ENCODE data around the gene BRAP. TPM values are rescaled to one million over a fixed set of nuclear protein-coding genes. Genes with fewer than 3 reads are reported as not detected.
"Not testable (repeated sequence)": the region's sequence is repeated elsewhere in the genome, so short reads cannot be mapped to it uniquely, and the experiment has no call there.

The BRAP gene
- total RNA-seq, 1 donor: 22.1 TPM

- Histone ChIP-seq H2AFZ (ENCODE audit: low read length) (peak within 1 kb of the TSS; percentile 74), H3K4me1 (ENCODE audit: insufficient read depth, low read length) (peaks cover 30% of the 10 kb centered on the region), H4K20me1 (ENCODE audit: insufficient read depth, low read length) (peaks cover 43% of the 10 kb centered on the region), H3K4me3 (ENCODE audit: insufficient read depth, low read length) (peak within 1 kb of the TSS; percentile 95), H3K4me2 (ENCODE audit: insufficient read depth, low read length) (peak within 1 kb of the TSS; percentile 96), H3K36me3 (ENCODE audit: insufficient read depth, low read length) (no peaks in the 10 kb centered on the region), H3K79me2 (ENCODE audit: insufficient read depth, low read length) (peaks cover 54% of the 10 kb centered on the region), H3K27me3 (ENCODE audit: insufficient read depth, low read length) (no peaks in the 10 kb centered on the region), H3K9me3 (ENCODE audit: low read depth, low read length) (no peaks in the 10 kb centered on the region), H3K27ac (ENCODE audit: low read depth, low read length) (peak within 1 kb of the TSS; percentile 93)
- DNase-seq (ENCODE audit: insufficient read length, low spot score, missing footprints): peak; percentile 98
- no peak for TF ChIP-seq CTCF (IDR thresholded peaks at IDR 0.05; ENCODE audit: extremely low read depth, low read depth, low read length)
These were observed 86.9 kb downstream of the BRAP start, which contains the start of gene ATXN2 for GRCh38 chr12:111598637-111599452. ATXN2 (minus strand) TSS chr12:111599315; CDS start chr12:111599034, 281 bp downstream.

GRCh38 chr12:111597831-111598636 is 87.7 kb downstream of the BRAP start:
- TF ChIP-seq CTCF (IDR thresholded peaks at IDR 0.05; ENCODE audit: extremely low read depth, low read depth, low read length): no peak
- peak overlapping the region; percentile 94 for H3K4me2 ChIP-seq (ENCODE audit: insufficient read depth, low read length)
- no peak overlapping the region for H2AFZ ChIP-seq (ENCODE audit: low read length)
- H3K4me3 ChIP-seq (ENCODE audit: insufficient read depth, low read length): peak overlapping the region; percentile 95
- H3K36me3 ChIP-seq (ENCODE audit: insufficient read depth, low read length): no peaks in the 10 kb centered on the region
- no peaks in the 10 kb centered on the region for H3K27me3 ChIP-seq (ENCODE audit: insufficient read depth, low read length)
- peaks cover 32% of the 10 kb centered on the region for H3K4me1 ChIP-seq (ENCODE audit: insufficient read depth, low read length)
- H3K9me3 ChIP-seq (ENCODE audit: low read depth, low read length): no peaks in the 10 kb centered on the region
- H3K27ac ChIP-seq (ENCODE audit: low read depth, low read length): peak overlapping the region; percentile 66
- DNase-seq (ENCODE audit: insufficient read length, low spot score, missing footprints): peak; percentile 94
- peaks cover 50% of the 10 kb centered on the region for H4K20me1 ChIP-seq (ENCODE audit: insufficient read depth, low read length)
- H3K79me2 ChIP-seq (ENCODE audit: insufficient read depth, low read length): peaks cover 62% of the 10 kb centered on the region

GRCh38 chr12:111596985-111597830 is 88.5 kb downstream of the BRAP start:
- H3K4me3 ChIP-seq (ENCODE audit: insufficient read depth, low read length): peak overlapping the region; percentile 95
- H3K9me3 ChIP-seq (ENCODE audit: low read depth, low read length): no peaks in the 10 kb centered on the region
- peaks cover 55% of the 10 kb centered on the region for H4K20me1 ChIP-seq (ENCODE audit: insufficient read depth, low read length)
- H2AFZ ChIP-seq (ENCODE audit: low read length): peak overlapping the region; percentile 36
- TF ChIP-seq CTCF (IDR thresholded peaks at IDR 0.05; ENCODE audit: extremely low read depth, low read depth, low read length): no peak
- H3K36me3 ChIP-seq (ENCODE audit: insufficient read depth, low read length): no peaks in the 10 kb centered on the region
- peaks cover 32% of the 10 kb centered on the region for H3K4me1 ChIP-seq (ENCODE audit: insufficient read depth, low read length)
- DNase-seq (ENCODE audit: insufficient read length, low spot score, missing footprints): peak; percentile 90
- peaks cover 70% of the 10 kb centered on the region for H3K79me2 ChIP-seq (ENCODE audit: insufficient read depth, low read length)
- H3K4me2 ChIP-seq (ENCODE audit: insufficient read depth, low read length): peak overlapping the region; percentile 94
- H3K27ac ChIP-seq (ENCODE audit: low read depth, low read length): peak overlapping the region; percentile 66
- H3K27me3 ChIP-seq (ENCODE audit: insufficient read depth, low read length): no peaks in the 10 kb centered on the region

GRCh38 chr12:111595341-111595835 is 90.4 kb downstream of the BRAP start:
- H3K36me3 ChIP-seq (ENCODE audit: insufficient read depth, low read length); H3K9me3 ChIP-seq (ENCODE audit: low read depth, low read length); H2AFZ ChIP-seq (ENCODE audit: low read length); H3K27me3 ChIP-seq (ENCODE audit: insufficient read depth, low read length); DNase-seq (ENCODE audit: insufficient read length, low spot score, missing footprints): not testable (repeated sequence)
- Histone ChIP-seq H3K4me1 (ENCODE audit: insufficient read depth, low read length) (peaks cover 30% of the 10 kb centered on the region), H3K79me2 (ENCODE audit: insufficient read depth, low read length) (peaks cover 88% of the 10 kb centered on the region), H3K27ac (ENCODE audit: low read depth, low read length) (peak overlapping the region; percentile 66), H4K20me1 (ENCODE audit: insufficient read depth, low read length) (peaks cover 71% of the 10 kb centered on the region), H3K4me3 (ENCODE audit: insufficient read depth, low read length) (peak overlapping the region; percentile 95), H3K4me2 (ENCODE audit: insufficient read depth, low read length) (peak overlapping the region; percentile 94)
